Measurements from ENCODE around the gene PXMP2.

Gene PXMP2

DNA sequence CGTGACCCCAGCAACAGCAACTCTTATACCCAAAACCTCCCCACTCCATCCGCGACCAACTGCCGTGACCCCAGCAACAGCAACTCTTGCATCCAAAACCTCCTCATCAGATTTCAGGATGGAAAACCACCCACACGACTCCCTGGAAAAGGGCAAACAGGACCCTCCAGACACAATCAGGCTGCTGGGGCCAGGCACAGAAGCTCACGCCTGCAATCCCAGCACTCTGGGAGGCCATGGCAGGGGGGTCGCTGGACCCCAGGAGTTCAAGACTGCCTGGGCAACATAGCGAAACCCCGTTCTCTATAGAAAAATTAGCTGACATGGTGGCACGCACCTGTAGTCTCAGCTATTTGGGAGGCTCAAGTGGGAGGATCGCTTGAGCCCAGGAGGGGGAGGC is 43.0 kb downstream of the PXMP2 start:
- no peaks in the 10 kb centered on the region for H3K27me3 ChIP-seq (replicated peaks)
- in situ Hi-C loops (cut with HindIII; ENCODE audit: low pct_ligation_motif_present, low sequenced_read_pairs), result no loop called here
- TF ChIP-seq, protein P1, sequence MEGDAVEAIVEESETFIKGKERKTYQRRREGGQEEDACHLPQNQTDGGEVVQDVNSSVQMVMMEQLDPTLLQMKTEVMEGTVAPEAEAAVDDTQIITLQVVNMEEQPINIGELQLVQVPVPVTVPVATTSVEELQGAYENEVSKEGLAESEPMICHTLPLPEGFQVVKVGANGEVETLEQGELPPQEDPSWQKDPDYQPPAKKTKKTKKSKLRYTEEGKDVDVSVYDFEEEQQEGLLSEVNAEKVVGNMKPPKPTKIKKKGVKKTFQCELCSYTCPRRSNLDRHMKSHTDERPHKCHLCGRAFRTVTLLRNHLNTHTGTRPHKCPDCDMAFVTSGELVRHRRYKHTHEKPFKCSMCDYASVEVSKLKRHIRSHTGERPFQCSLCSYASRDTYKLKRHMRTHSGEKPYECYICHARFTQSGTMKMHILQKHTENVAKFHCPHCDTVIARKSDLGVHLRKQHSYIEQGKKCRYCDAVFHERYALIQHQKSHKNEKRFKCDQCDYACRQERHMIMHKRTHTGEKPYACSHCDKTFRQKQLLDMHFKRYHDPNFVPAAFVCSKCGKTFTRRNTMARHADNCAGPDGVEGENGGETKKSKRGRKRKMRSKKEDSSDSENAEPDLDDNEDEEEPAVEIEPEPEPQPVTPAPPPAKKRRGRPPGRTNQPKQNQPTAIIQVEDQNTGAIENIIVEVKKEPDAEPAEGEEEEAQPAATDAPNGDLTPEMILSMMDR (IDR thresholded peaks at IDR 0.05; ENCODE audit: low read depth, low read length, missing control alignments), result no peak
- no peak overlapping the region for H3K27ac ChIP-seq
- H3K4me3 ChIP-seq (ENCODE audit: low read depth, low read length), result no peak overlapping the region
- no peak for DNase-seq
- H3K36me3 ChIP-seq (replicated peaks), result peaks cover 69% of the 10 kb centered on the region

DNA sequence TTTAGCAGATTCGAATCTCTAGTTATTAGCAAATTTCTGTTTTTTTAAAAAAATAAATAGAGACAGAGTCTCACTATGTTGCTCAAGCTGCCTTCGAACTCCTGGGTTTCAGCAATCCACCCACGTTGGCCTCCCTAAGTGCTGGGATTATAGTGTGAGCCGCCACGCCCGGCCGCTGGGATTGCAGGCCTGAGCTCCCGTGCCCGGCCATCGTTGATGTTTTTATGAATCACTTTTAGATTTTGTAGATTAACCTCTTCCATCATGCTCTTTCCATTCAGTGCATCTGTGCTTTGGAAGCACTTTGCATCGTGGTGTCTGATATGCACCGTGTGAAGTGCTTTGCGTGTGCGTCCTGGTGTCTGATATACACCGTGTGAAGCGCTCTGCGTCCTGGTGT is 44.2 kb downstream of the PXMP2 start:
- DNase-seq, result no peak
- H3K27me3 ChIP-seq (replicated peaks), result no peaks in the 10 kb centered on the region
- TF ChIP-seq, protein P1 (IDR thresholded peaks at IDR 0.05; ENCODE audit: low read depth, low read length, missing control alignments), result no peak
- H3K36me3 ChIP-seq (replicated peaks), result peaks cover 73% of the 10 kb centered on the region
- in situ Hi-C loops (cut with HindIII; ENCODE audit: low pct_ligation_motif_present, low sequenced_read_pairs), result no loop called here
- H3K4me3 ChIP-seq (ENCODE audit: low read depth, low read length), result no peak overlapping the region
- H3K27ac ChIP-seq, result no peak overlapping the region

DNA sequence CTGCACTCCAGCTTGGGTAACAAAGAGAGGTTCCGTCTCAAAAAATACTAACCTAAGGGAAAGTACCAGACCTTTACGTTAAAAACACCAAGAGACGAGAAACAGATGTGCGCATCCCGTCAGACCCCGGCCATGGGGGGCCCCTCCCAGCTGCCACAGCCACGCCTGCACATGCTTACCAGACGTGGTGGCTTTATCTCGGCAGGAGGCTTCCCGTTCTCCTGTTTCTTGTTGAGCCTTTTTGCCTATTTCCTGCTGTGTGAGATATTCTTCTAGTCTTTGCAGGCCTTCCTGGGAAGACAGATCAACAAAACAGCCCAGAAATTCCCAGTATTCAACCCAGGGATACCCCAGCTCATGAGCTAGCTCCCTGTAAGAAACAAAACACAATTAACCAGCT is 46.8 kb downstream of the PXMP2 start:
- TF ChIP-seq, protein P1 (IDR thresholded peaks at IDR 0.05; ENCODE audit: low read depth, low read length, missing control alignments), result no peak
- peaks cover 76% of the 10 kb centered on the region for H3K36me3 ChIP-seq (replicated peaks)
- in situ Hi-C loops (cut with HindIII; ENCODE audit: low pct_ligation_motif_present, low sequenced_read_pairs), result no loop called here

DNA sequence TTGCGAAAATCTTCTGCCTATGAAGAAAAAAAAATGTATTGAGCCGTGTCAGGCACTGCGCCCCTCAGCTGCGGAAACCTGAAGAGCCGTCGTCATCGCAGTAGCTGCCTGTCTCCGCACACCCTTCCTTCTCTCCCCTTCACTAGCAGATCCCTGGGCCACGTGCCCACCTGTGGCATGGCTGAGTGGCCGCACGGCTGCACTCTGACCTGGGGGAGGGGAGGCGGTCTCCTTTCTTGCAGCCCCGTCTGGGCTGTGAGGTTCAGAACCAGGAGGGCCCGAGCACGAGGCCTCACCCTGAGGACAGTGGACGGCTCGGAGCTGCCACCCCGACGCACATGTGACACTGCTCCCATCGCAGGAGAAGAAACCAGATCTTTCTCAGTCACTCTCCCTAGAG is 48.1 kb downstream of the PXMP2 start:
- in situ Hi-C loops (cut with HindIII; ENCODE audit: low pct_ligation_motif_present, low sequenced_read_pairs), result no loop called here
- Histone ChIP-seq H3K36me3 (replicated peaks) (peaks cover 82% of the 10 kb centered on the region), H3K27ac (no peak overlapping the region), H3K4me3 (ENCODE audit: low read depth, low read length) (no peak overlapping the region), H3K27me3 (replicated peaks) (no peaks in the 10 kb centered on the region)
- TF ChIP-seq, protein P1 (IDR thresholded peaks at IDR 0.05; ENCODE audit: low read depth, low read length, missing control alignments), result no peak
- no peak for DNase-seq

More for the DNA sequence above, 46.8 kb downstream of the PXMP2 start:
- H3K4me3 ChIP-seq (ENCODE audit: low read depth, low read length), result no peak overlapping the region
- no peaks in the 10 kb centered on the region for H3K27me3 ChIP-seq (replicated peaks)
- H3K27ac ChIP-seq, result no peak overlapping the region
- DNase-seq, result no peak

DNA sequence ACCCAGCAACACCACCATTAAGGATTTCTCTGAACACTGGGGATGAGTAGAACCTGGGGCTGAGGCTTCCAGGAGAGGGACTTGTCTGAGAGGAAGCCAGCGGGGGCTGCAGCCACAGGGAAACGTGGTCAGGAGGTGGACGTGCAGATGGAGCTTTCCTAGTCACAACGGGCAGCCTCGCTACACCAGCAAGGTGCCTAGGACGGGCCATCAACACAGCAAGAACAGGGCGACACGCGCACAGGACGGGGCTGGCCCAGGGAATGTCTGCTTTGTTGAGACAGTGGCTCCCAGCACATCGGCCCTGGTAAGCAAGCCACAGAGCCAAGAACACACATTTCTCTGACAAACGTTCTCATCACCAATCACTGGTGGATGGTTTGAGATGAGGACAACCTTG is 49.0 kb downstream of the PXMP2 start:
- DNase-seq, result no peak
- Histone ChIP-seq H3K4me3 (ENCODE audit: low read depth, low read length) (no peak overlapping the region), H3K27me3 (replicated peaks) (no peaks in the 10 kb centered on the region), H3K36me3 (replicated peaks) (peaks cover 82% of the 10 kb centered on the region), H3K27ac (no peak overlapping the region)
- TF ChIP-seq, protein P1 (IDR thresholded peaks at IDR 0.05; ENCODE audit: low read depth, low read length, missing control alignments), result no peak
- in situ Hi-C loops (cut with HindIII; ENCODE audit: low pct_ligation_motif_present, low sequenced_read_pairs), result no loop called here

DNA sequence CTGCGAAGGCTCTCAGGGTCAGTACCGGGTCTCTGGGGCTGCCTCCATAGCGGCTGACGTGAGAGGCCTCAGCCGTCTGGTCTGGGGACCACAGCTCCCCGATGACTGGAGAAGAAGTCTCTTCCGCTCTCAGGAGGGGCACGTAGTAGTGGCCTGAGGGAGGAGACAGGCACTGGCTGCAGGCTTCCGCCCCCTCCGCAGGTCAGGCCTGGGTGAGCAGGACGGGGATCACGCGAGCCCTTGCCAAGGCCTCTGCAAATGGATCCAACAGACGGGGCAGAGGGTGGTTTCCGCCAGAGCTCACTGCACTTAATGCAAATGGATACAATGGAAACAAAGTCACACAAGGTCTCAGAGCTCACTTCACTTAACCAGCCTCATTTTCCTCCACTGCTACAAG is 49.5 kb downstream of the PXMP2 start:
- H3K4me3 ChIP-seq (ENCODE audit: low read depth, low read length), result no peak overlapping the region
- in situ Hi-C loops (cut with HindIII; ENCODE audit: low pct_ligation_motif_present, low sequenced_read_pairs), result no loop called here
- no peak overlapping the region for H3K27ac ChIP-seq
- H3K27me3 ChIP-seq (replicated peaks), result no peaks in the 10 kb centered on the region
- TF ChIP-seq, protein P1 (IDR thresholded peaks at IDR 0.05; ENCODE audit: low read depth, low read length, missing control alignments), result no peak
- DNase-seq, result no peak
- peaks cover 84% of the 10 kb centered on the region for H3K36me3 ChIP-seq (replicated peaks)
